OCI-LY1 (cell line): ENCODE results near the gene KREMEN2.

Experiments used
- EZH2 ChIP-seq: fragments of 200-600 bp; sonication (generic), shearing (Covaris generic); IDR thresholded peaks from 2 replicates; pipeline ENCODE4 v1.8.0; 2017; ENCODE audit warnings: borderline replicate concordance, mixed run types, mild to moderate bottlenecking, antibody characterized with exemption, low read length, moderate library complexity, mixed read lengths
- TF ChIP-seq, protein P1 (sequence below): fragments of 200-600 bp; sonication (generic), shearing (Covaris generic); IDR thresholded peaks from 2 replicates; pipeline ENCODE4 v1.5.1; 2017; ENCODE audit warnings: mild to moderate bottlenecking, antibody characterized with exemption, low read length, moderate library complexity, mixed read lengths

DNA sequence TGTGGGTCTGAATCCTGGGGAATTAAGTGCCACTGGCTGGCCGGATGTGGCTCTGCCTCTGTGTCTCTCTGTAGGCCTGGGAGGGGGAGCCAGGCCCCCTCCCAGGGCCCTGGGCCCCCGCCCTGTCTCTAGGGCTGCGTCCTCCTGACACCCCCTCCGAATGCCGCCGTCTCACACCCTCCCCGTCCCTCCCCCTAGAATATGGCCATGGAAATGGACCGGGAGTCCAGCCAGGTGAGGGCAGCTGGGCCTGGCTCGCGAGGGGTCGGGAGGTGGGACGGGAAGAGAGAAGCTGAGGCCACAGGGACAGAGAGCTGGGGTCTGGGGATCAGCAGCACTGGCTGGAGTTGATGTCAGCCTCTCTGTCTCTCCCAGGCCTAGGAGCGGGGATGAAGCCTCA is 32.2 kb downstream of the KREMEN2 start:
- TF ChIP-seq, protein P1, sequence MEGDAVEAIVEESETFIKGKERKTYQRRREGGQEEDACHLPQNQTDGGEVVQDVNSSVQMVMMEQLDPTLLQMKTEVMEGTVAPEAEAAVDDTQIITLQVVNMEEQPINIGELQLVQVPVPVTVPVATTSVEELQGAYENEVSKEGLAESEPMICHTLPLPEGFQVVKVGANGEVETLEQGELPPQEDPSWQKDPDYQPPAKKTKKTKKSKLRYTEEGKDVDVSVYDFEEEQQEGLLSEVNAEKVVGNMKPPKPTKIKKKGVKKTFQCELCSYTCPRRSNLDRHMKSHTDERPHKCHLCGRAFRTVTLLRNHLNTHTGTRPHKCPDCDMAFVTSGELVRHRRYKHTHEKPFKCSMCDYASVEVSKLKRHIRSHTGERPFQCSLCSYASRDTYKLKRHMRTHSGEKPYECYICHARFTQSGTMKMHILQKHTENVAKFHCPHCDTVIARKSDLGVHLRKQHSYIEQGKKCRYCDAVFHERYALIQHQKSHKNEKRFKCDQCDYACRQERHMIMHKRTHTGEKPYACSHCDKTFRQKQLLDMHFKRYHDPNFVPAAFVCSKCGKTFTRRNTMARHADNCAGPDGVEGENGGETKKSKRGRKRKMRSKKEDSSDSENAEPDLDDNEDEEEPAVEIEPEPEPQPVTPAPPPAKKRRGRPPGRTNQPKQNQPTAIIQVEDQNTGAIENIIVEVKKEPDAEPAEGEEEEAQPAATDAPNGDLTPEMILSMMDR: no peak
- TF ChIP-seq EZH2: no peak
